KMS-11 (cell line): ENCODE measurements around the gene MBNL1.

Source experiments
- H2AFZ ChIP-seq: fragments of 200-600 bp; sonication (generic); 2 replicates; pipeline ENCODE4 v1.6.1; 2016; ENCODE audit warnings: antibody characterized with exemption, mixed run types, low read depth
- H3K27ac ChIP-seq: fragments of 200-600 bp; sonication (generic); 2 replicates; pipeline ENCODE4 v1.6.1; 2016; ENCODE audit warnings: mild to moderate bottlenecking, mixed run types
- H3K27me3 ChIP-seq: fragments of 200-600 bp; sonication (generic); 2 replicates; pipeline ENCODE4 v1.6.1; 2017; ENCODE audit warnings: mild to moderate bottlenecking, low read depth, mixed run types, moderate library complexity; ENCODE audit not compliant: insufficient read depth
- H3K36me3 ChIP-seq: fragments of 200-600 bp; sonication (generic); 2 replicates; pipeline ENCODE4 v1.6.1; 2017; ENCODE audit warnings: mild to moderate bottlenecking, mixed run types; ENCODE audit not compliant: insufficient read depth
- H3K4me1 ChIP-seq: fragments of 200-600 bp; sonication (generic); 2 replicates; pipeline ENCODE4 v1.6.1; 2016; ENCODE audit warnings: mild to moderate bottlenecking, low read depth, mixed run types; ENCODE audit not compliant: poor library complexity, severe bottlenecking
- H3K4me2 ChIP-seq: fragments of 200-600 bp; sonication (generic); 2 replicates; pipeline ENCODE4 v1.7.0; 2016; ENCODE audit warnings: mild to moderate bottlenecking, mixed run types
- H3K4me3 ChIP-seq: fragments of 200-600 bp; sonication (generic); IDR thresholded peaks from 2 replicates; pipeline ENCODE4 v1.6.1; 2017; ENCODE audit warnings: low read depth, low read length, mixed read lengths; ENCODE audit not compliant: insufficient read depth
- H3K79me2 ChIP-seq: fragments of 200-600 bp; sonication (generic); 2 replicates; pipeline ENCODE4 v1.6.1; 2016; ENCODE audit warnings: low read depth, mixed run types; ENCODE audit not compliant: insufficient read depth
- H3K9ac ChIP-seq: fragments of 200-600 bp; sonication (generic); 2 replicates; pipeline ENCODE4 v1.6.1; 2016; ENCODE audit warnings: mild to moderate bottlenecking, mixed run types
- H4K20me1 ChIP-seq: fragments of 200-600 bp; sonication (generic); 2 replicates; pipeline ENCODE4 v1.6.1; 2016; ENCODE audit warnings: mild to moderate bottlenecking, mixed run types; ENCODE audit not compliant: insufficient read depth
- CTCF ChIP-seq: fragments of 200-600 bp; sonication (generic); conservative IDR thresholded peaks from 2 replicates; pipeline ENCODE4 v1.6.1; 2017; ENCODE audit warnings: low read depth, mild to moderate bottlenecking, antibody characterized with exemption, low read length, moderate library complexity, mixed read lengths

Gene MBNL1

GRCh38 chr3:152470095-152470494, 201.4 kb downstream of the MBNL1 start:
- Histone ChIP-seq H3K27me3 (no peaks in the 10 kb centered on the region), H3K36me3 (no peaks in the 10 kb centered on the region), H3K79me2 (no peaks in the 10 kb centered on the region), H4K20me1 (peaks cover 21% of the 10 kb centered on the region; the same call in 1 of the 2 replicates), H3K4me2 (no peak overlapping the region), H3K4me1 (no peaks in the 10 kb centered on the region), H3K9ac (no peak overlapping the region), H3K4me3 (no peak overlapping the region), H2AFZ (no peak overlapping the region), H3K27ac (no peak overlapping the region)
- no peak for TF ChIP-seq CTCF

- Histone ChIP-seq H3K36me3 (no peaks in the 10 kb centered on the region), H2AFZ (no peak overlapping the region), H4K20me1 (peaks cover 14% of the 10 kb centered on the region; the same call in 1 of the 2 replicates), H3K4me3 (no peak overlapping the region), H3K9ac (no peak overlapping the region), H3K4me2 (no peak overlapping the region), H3K79me2 (no peaks in the 10 kb centered on the region), H3K4me1 (no peaks in the 10 kb centered on the region), H3K27me3 (no peaks in the 10 kb centered on the region), H3K27ac (no peak overlapping the region)
- TF ChIP-seq CTCF = no peak
These were observed 202.2 kb downstream of the MBNL1 start for GRCh38 chr3:152470893-152471292.

- TF ChIP-seq CTCF = peak; percentile 76
- H3K36me3 ChIP-seq = no peaks in the 10 kb centered on the region
- H4K20me1 ChIP-seq = 0 out of 2 replicates have a peak, but pooled peaks cover 11% of the 10 kb centered on the region
- no peak overlapping the region for H2AFZ ChIP-seq
- H3K27ac ChIP-seq = no peak overlapping the region
- no peak overlapping the region for H3K9ac ChIP-seq
- H3K4me2 ChIP-seq = no peak overlapping the region
- no peaks in the 10 kb centered on the region for H3K4me1 ChIP-seq
- H3K27me3 ChIP-seq = no peaks in the 10 kb centered on the region
- no peaks in the 10 kb centered on the region for H3K79me2 ChIP-seq
- no peak overlapping the region for H3K4me3 ChIP-seq
These were observed 203.3 kb downstream of the MBNL1 start for GRCh38 chr3:152471814-152472671.

GRCh38 chr3:152472672-152472954, 203.9 kb downstream of the MBNL1 start:
- Histone ChIP-seq H3K27ac (no peak overlapping the region), H3K36me3 (no peaks in the 10 kb centered on the region), H3K9ac (no peak overlapping the region), H3K27me3 (no peaks in the 10 kb centered on the region), H3K79me2 (no peaks in the 10 kb centered on the region), H3K4me3 (no peak overlapping the region), H2AFZ (no peak overlapping the region), H4K20me1 (0 out of 2 replicates have a peak, but pooled peaks cover 11% of the 10 kb centered on the region), H3K4me1 (no peaks in the 10 kb centered on the region), H3K4me2 (no peak overlapping the region)
- no peak for TF ChIP-seq CTCF
